GM19043 (cell line): ENCODE results near the gene COL4A1.

ENCODE experiments used
- ATAC-seq: cut with Tn5 transposase; IDR thresholded peaks from one replicate; pipeline ENCODE4 v1.9.1; 2021; ENCODE audit warnings: low read depth; ENCODE audit not compliant: unreplicated experiment

COL4A1 gene

GRCh38 chr13:110263888-110264287, 43.1 kb downstream of the COL4A1 start:
- no peak for ATAC-seq

- ATAC-seq: no peak
Observed at GRCh38 chr13:110263404-110263803, 43.6 kb downstream of the COL4A1 start.

GRCh38 chr13:110262508-110263291, 44.3 kb downstream of the COL4A1 start:
- ATAC-seq: no peak

GRCh38 chr13:110262082-110262436, 44.9 kb downstream of the COL4A1 start:
- no peak for ATAC-seq

- ATAC-seq: no peak
Observed at GRCh38 chr13:110261166-110262081, 45.5 kb downstream of the COL4A1 start.

GRCh38 chr13:110259651-110260050, 47.3 kb downstream of the COL4A1 start:
- no peak for ATAC-seq

GRCh38 chr13:110258876-110259631, 47.9 kb downstream of the COL4A1 start:
- ATAC-seq: no peak

GRCh38 chr13:110257408-110257807, 49.5 kb downstream of the COL4A1 start:
- ATAC-seq: no peak

- ATAC-seq: no peak
Observed at GRCh38 chr13:110256126-110256905, 50.6 kb downstream of the COL4A1 start.

GRCh38 chr13:110254751-110255553, 52.0 kb downstream of the COL4A1 start:
- no peak for ATAC-seq

GRCh38 chr13:110254151-110254679, 52.7 kb downstream of the COL4A1 start:
- no peak for ATAC-seq

GRCh38 chr13:110251193-110251819, 55.7 kb downstream of the COL4A1 start:
- ATAC-seq: no peak

GRCh38 chr13:110250258-110250891, 56.6 kb downstream of the COL4A1 start:
- ATAC-seq: no peak

- no peak for ATAC-seq
Observed at GRCh38 chr13:110249326-110249725, 57.6 kb downstream of the COL4A1 start.

- ATAC-seq: no peak
Observed at GRCh38 chr13:110248449-110249143, 58.4 kb downstream of the COL4A1 start.

- ATAC-seq: no peak
Observed at GRCh38 chr13:110246530-110246929, 60.4 kb downstream of the COL4A1 start.

GRCh38 chr13:110245416-110245899, 61.5 kb downstream of the COL4A1 start:
- no peak for ATAC-seq
